ENCODE measurements around the gene ABCA3.

Gene ABCA3

GRCh38 chr16:2257726-2258125 is 82.8 kb downstream of the ABCA3 start:
- no peak for DNase-seq (ENCODE audit: low spot score)
- in situ Hi-C loops (cut with MboI; ENCODE audit: low sequenced_read_pairs, unreplicated experiment): no loop called here
- no peak for TF ChIP-seq CTCF (IDR thresholded peaks at IDR 0.05; ENCODE audit: borderline replicate concordance, control extremely low read depth, extremely low read depth, insufficient read depth, missing control alignments)

- no peak for TF ChIP-seq CTCF (IDR thresholded peaks at IDR 0.05; ENCODE audit: borderline replicate concordance, control extremely low read depth, extremely low read depth, insufficient read depth, missing control alignments)
- in situ Hi-C loops (cut with MboI; ENCODE audit: low sequenced_read_pairs, unreplicated experiment): no loop called here
- no peak for DNase-seq (ENCODE audit: low spot score)
Measured at GRCh38 chr16:2256531-2257140, 83.9 kb downstream of the ABCA3 start.

GRCh38 chr16:2253293-2253692 is 87.2 kb downstream of the ABCA3 start:
- TF ChIP-seq CTCF (IDR thresholded peaks at IDR 0.05; ENCODE audit: borderline replicate concordance, control extremely low read depth, extremely low read depth, insufficient read depth, missing control alignments): no peak
- in situ Hi-C loops (cut with MboI; ENCODE audit: low sequenced_read_pairs, unreplicated experiment): no loop called here
- no peak for DNase-seq (ENCODE audit: low spot score)

- no peak for TF ChIP-seq CTCF (IDR thresholded peaks at IDR 0.05; ENCODE audit: borderline replicate concordance, control extremely low read depth, extremely low read depth, insufficient read depth, missing control alignments)
- no peak for DNase-seq (ENCODE audit: low spot score)
- in situ Hi-C loops (cut with MboI; ENCODE audit: low sequenced_read_pairs, unreplicated experiment): no loop called here
Measured at GRCh38 chr16:2252806-2253148, 87.8 kb downstream of the ABCA3 start.

- TF ChIP-seq CTCF (IDR thresholded peaks at IDR 0.05; ENCODE audit: borderline replicate concordance, control extremely low read depth, extremely low read depth, insufficient read depth, missing control alignments): peak; percentile 87
- in situ Hi-C loops (cut with MboI; ENCODE audit: low sequenced_read_pairs, unreplicated experiment): no loop called here
- DNase-seq (ENCODE audit: low spot score): peak; percentile 100
Measured at GRCh38 chr16:2251296-2252111, 89.0 kb downstream of the ABCA3 start, which contains the start of gene ECI1. Gene ECI1, minus strand, starts transcription at chr16:2251587. Its CDS starts 21 bp downstream, at chr16:2251566.

- in situ Hi-C loops (cut with MboI; ENCODE audit: low sequenced_read_pairs, unreplicated experiment): no loop called here
- no peak for DNase-seq (ENCODE audit: low spot score)
- no peak for TF ChIP-seq CTCF (IDR thresholded peaks at IDR 0.05; ENCODE audit: borderline replicate concordance, control extremely low read depth, extremely low read depth, insufficient read depth, missing control alignments)
Measured at GRCh38 chr16:2250652-2251295, 89.8 kb downstream of the ABCA3 start.
